GM10248 (cell line): ENCODE results near the gene FAM180A.

Source experiments
- CTCF ChIA-PET: fragments of 300-600 bp; sonication (Branson Sonifier 250); formaldehyde crosslinking; extraction: SDS; loops from one replicate; lab custom pipeline; 2021; ENCODE audit warnings: antibody characterized with exemption; lab: Yijun Ruan, JAX
- POLR2A ChIA-PET: fragments of 350-650 bp; sonication (Branson Sonifier 250); formaldehyde crosslinking; extraction: SDS; loops from one replicate; lab custom pipeline; 2020; ENCODE audit warnings: antibody characterized with exemption; lab: Yijun Ruan, JAX
- DNase-seq: peaks from one replicate; pipeline ENCODE4 v3.0.0; 2012; ENCODE audit errors: extremely low spot score
- CTCF ChIP-seq: IDR thresholded peaks from 2 replicates; pipeline ENCODE4 v1.5.1; 2012; ENCODE audit warnings: mild to moderate bottlenecking, low read depth; ENCODE audit errors: extremely low read depth, missing control alignments, control extremely low read depth

Gene FAM180A

GRCh38 chr7:135713836-135714470, 34.7 kb downstream of the FAM180A start:
- ChIA-PET CTCF (interaction anchor here (0.9 to 2.2 kb wide), 4 partner anchors 8 to 440 kb away, joined by 4 to 9 read pairs (median 6); no protein-coding TSS in a partner anchor), POLR2A (no interaction called here)
- no peak for TF ChIP-seq CTCF
- DNase-seq, result no peak

- no peak for TF ChIP-seq CTCF
- ChIA-PET POLR2A (no interaction called here), CTCF (interaction anchor here (0.7 to 2.2 kb wide), 5 partner anchors 9 to 439 kb away, joined by 3 to 9 read pairs (median 5); no protein-coding TSS in a partner anchor)
- no peak for DNase-seq
Observed at GRCh38 chr7:135712796-135713195, 35.8 kb downstream of the FAM180A start.

- no peak for TF ChIP-seq CTCF
- ChIA-PET POLR2A (no interaction called here), CTCF (interaction anchor here (0.9 to 2.4 kb wide), 12 partner anchors 10 to 438 kb away, joined by 3 to 26 read pairs (median 6); no protein-coding TSS in a partner anchor)
- no peak for DNase-seq
Observed at GRCh38 chr7:135712182-135712782, 36.3 kb downstream of the FAM180A start.

- CTCF ChIA-PET, result interaction anchor here (0.8 to 2.4 kb wide), 19 partner anchors 9 to 437 kb away, joined by 3 to 26 read pairs (median 5); partner anchors contain the start of gene SLC13A4
- POLR2A ChIA-PET, result no interaction called here
Observed at GRCh38 chr7:135711139-135711469, 37.5 kb downstream of the FAM180A start.

GRCh38 chr7:135710417-135711138, 38.0 kb downstream of the FAM180A start:
- peak; percentile 7 for TF ChIP-seq CTCF
- peak; percentile 71 for DNase-seq
- CTCF ChIA-PET, result interaction anchor here (0.8 to 2.4 kb wide), 17 partner anchors 9 to 105 kb away, joined by 3 to 26 read pairs (median 5); partner anchors contain the start of gene SLC13A4
- POLR2A ChIA-PET, result no interaction called here

More at GRCh38 chr7:135711139-135711469, 37.5 kb downstream of the FAM180A start:
- DNase-seq, result no peak
- TF ChIP-seq CTCF, result no peak

- no peak for DNase-seq
- TF ChIP-seq CTCF, result no peak
- POLR2A ChIA-PET, result no interaction called here
- CTCF ChIA-PET, result interaction anchor here (1.5 to 2.1 kb wide), 2 partner anchors 17 to 106 kb away, joined by 4 to 5 read pairs; no protein-coding TSS in a partner anchor
Observed at GRCh38 chr7:135709508-135709907, 39.1 kb downstream of the FAM180A start.
